Neural progenitor cell (in vitro differentiated cells): ENCODE data around the gene PUM2. TPM values are rescaled to one million over a fixed set of nuclear protein-coding genes. Genes with fewer than 3 reads are reported as not detected.

Source experiments
- DNase-seq: peaks from one replicate; pipeline ENCODE4 v3.0.0-alpha.2; 2016; ENCODE audit warnings: low spot score
- H2AFZ ChIP-seq: fragments of 200-600 bp; sonication (generic); replicated peaks from 2 replicates; pipeline ENCODE4 v1.6.1; 2016; ENCODE audit warnings: antibody characterized with exemption
- H3F3A ChIP-seq: fragments of 200-600 bp; sonication (generic); 2 replicates; pipeline ENCODE4 v1.6.1; 2016; ENCODE audit warnings: antibody characterized with exemption, low read depth
- H3K27ac ChIP-seq: fragments of 200-600 bp; sonication (generic); 2 replicates; pipeline ENCODE4 v1.5.1; 2016; ENCODE audit warnings: mild to moderate bottlenecking
- H3K27me3 ChIP-seq: fragments of 200-600 bp; sonication (generic); 2 replicates; pipeline ENCODE4 v1.6.1; 2016; ENCODE audit warnings: mild to moderate bottlenecking, moderate library complexity
- H3K36me3 ChIP-seq: fragments of 200-600 bp; sonication (generic); 2 replicates; pipeline ENCODE4 v1.5.1; 2016
- H3K4me1 ChIP-seq: fragments of 200-600 bp; sonication (generic); 2 replicates; pipeline ENCODE4 v1.6.1; 2016; ENCODE audit warnings: mixed run types
- H3K4me2 ChIP-seq: fragments of 200-600 bp; sonication (generic); 2 replicates; pipeline ENCODE4 v1.6.1; 2016
- H3K4me3 ChIP-seq: fragments of 200-600 bp; sonication (generic); 2 replicates; pipeline ENCODE4 v1.5.1; 2016
- H3K79me2 ChIP-seq: fragments of 200-600 bp; sonication (generic); 2 replicates; pipeline ENCODE4 v1.6.1; 2016; ENCODE audit warnings: low read depth
- H3K9ac ChIP-seq: fragments of 200-600 bp; sonication (generic); 2 replicates; pipeline ENCODE4 v1.6.1; 2016
- H3K9me3 ChIP-seq: fragments of 200-600 bp; sonication (generic); 2 replicates; pipeline ENCODE4 v1.5.1; 2016; ENCODE audit warnings: low read depth
- H4K20me1 ChIP-seq: fragments of 200-600 bp; sonication (generic); 2 replicates; pipeline ENCODE4 v1.6.1; 2016; ENCODE audit warnings: low read depth
- H3K27ac Mint-ChIP-seq: 3 replicates; pipeline ENCODE4 v1.8.0; 2021; ENCODE audit warnings: mixed read lengths
- H3K27me3 Mint-ChIP-seq: 2 replicates; pipeline ENCODE4 v1.8.0; 2022; ENCODE audit warnings: low read depth, mild to moderate bottlenecking, inconsistent platforms, moderate library complexity, mixed read lengths; ENCODE audit not compliant: insufficient read depth
- H3K36me3 Mint-ChIP-seq: 3 replicates; pipeline ENCODE4 v1.8.0; 2021; ENCODE audit warnings: mixed read lengths
- H3K4me1 Mint-ChIP-seq: 3 replicates; pipeline ENCODE4 v1.8.0; 2021; ENCODE audit warnings: mixed read lengths
- H3K4me3 Mint-ChIP-seq: 3 replicates; pipeline ENCODE4 v1.8.0; 2021; ENCODE audit warnings: mild to moderate bottlenecking, moderate library complexity, mixed read lengths
- H3K9me3 Mint-ChIP-seq: 3 replicates; pipeline ENCODE4 v1.8.0; 2020; ENCODE audit warnings: mixed read lengths
- CTCF ChIP-seq: fragments of 200-600 bp; sonication (generic); IDR thresholded peaks from 2 replicates; pipeline ENCODE4 v1.5.1; 2017; ENCODE audit warnings: antibody characterized with exemption, mild to moderate bottlenecking
- EZH2 ChIP-seq: fragments of 200-600 bp; sonication (generic); IDR thresholded peaks from 2 replicates; pipeline ENCODE4 v1.6.1; 2017; ENCODE audit warnings: antibody characterized with exemption, mild to moderate bottlenecking, moderate library complexity
- EZH2phosphoT487 ChIP-seq: fragments of 200-600 bp; sonication (generic); IDR thresholded peaks from 2 replicates; pipeline ENCODE4 v1.6.1; 2017; ENCODE audit warnings: antibody characterized with exemption
- total RNA-seq: library from RNA; depleted of rRNA; stranded (reverse); fragments of >200 nt; gene quantifications from 2 replicates; pipeline ENCODE4 v1.2.3, GENCODE V29; 2015; ENCODE audit warnings: low replicate concordance

Gene PUM2
- total RNA-seq, 1 donor from 2014 or later: 88.4 TPM

DNA sequence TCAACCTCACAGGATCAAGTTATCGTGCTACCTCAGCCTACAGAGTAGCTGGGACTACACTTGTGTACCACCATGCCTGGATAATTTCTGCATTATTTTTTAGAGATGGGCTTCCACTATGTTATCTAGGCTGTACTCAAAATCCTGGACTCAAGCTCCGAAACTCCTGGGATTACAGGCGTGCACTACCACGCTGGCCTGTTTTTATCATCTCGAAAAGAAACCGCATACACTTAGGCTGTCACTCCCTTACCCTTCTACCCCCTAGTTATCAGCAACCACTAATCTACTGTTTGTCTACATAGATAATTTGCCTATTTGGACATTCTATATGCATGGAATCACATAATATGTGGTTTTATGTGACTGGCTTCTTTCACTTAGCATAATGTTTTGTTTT is 8.5 kb upstream of the PUM2 start:
- Histone ChIP-seq H3K4me2 (no peak overlapping the region), H3K4me3 (no peak overlapping the region), H3K27ac (no peak overlapping the region), H3K9ac (no peak overlapping the region), H4K20me1 (no peaks in the 10 kb centered on the region), H3K79me2 (no peaks in the 10 kb centered on the region), H3K4me1 (no peaks in the 10 kb centered on the region), H3K9me3 (no peaks in the 10 kb centered on the region), H3K36me3 (no peaks in the 10 kb centered on the region), H3K27me3 (no peaks in the 10 kb centered on the region), H3F3A (no peaks in the 10 kb centered on the region), H2AFZ (no peak overlapping the region)
- peaks cover 6% of the 10 kb centered on the region for H3K4me1 Mint-ChIP-seq
- no peak overlapping the region for H3K4me3 Mint-ChIP-seq
- H3K27me3 Mint-ChIP-seq: peaks cover 5% of the 10 kb centered on the region
- TF ChIP-seq EZH2phosphoT487 (no peak), EZH2 (no peak)
- H3K36me3 Mint-ChIP-seq: no peaks in the 10 kb centered on the region
- peaks cover 2% of the 10 kb centered on the region for H3K9me3 Mint-ChIP-seq
- no peak overlapping the region for H3K27ac Mint-ChIP-seq
- DNase-seq: no peak

- peaks cover 2% of the 10 kb centered on the region for H3K9me3 Mint-ChIP-seq
- no peak overlapping the region for H3K4me3 Mint-ChIP-seq
- Histone ChIP-seq H3K9me3 (no peaks in the 10 kb centered on the region), H3K4me2 (no peak overlapping the region), H3K9ac (no peak overlapping the region), H3K4me1 (peaks cover 9% of the 10 kb centered on the region), H4K20me1 (no peaks in the 10 kb centered on the region), H2AFZ (peak overlapping the region; percentile 7), H3K4me3 (no peak overlapping the region), H3K27ac (no peak overlapping the region), H3K79me2 (no peaks in the 10 kb centered on the region), H3K27me3 (no peaks in the 10 kb centered on the region), H3F3A (peaks cover 6% of the 10 kb centered on the region), H3K36me3 (no peaks in the 10 kb centered on the region)
- H3K27me3 Mint-ChIP-seq: peaks cover 5% of the 10 kb centered on the region
- DNase-seq: no peak
- TF ChIP-seq EZH2phosphoT487 (no peak), EZH2 (no peak), CTCF (no peak)
- peaks cover 6% of the 10 kb centered on the region for H3K4me1 Mint-ChIP-seq
- no peak overlapping the region for H3K27ac Mint-ChIP-seq
- H3K36me3 Mint-ChIP-seq: no peaks in the 10 kb centered on the region
These were observed 7.2 kb upstream of the PUM2 start for GRCh38 chr2:20357638-20358389.

- Histone ChIP-seq H3K27me3 (no peaks in the 10 kb centered on the region), H3K79me2 (no peaks in the 10 kb centered on the region), H3K9ac (no peak overlapping the region), H3F3A (peaks cover 23% of the 10 kb centered on the region), H3K4me2 (no peak overlapping the region), H4K20me1 (no peaks in the 10 kb centered on the region), H3K9me3 (no peaks in the 10 kb centered on the region), H3K36me3 (no peaks in the 10 kb centered on the region), H3K27ac (no peak overlapping the region), H3K4me1 (peaks cover 27% of the 10 kb centered on the region), H2AFZ (no peak overlapping the region), H3K4me3 (no peak overlapping the region)
- no peaks in the 10 kb centered on the region for H3K4me1 Mint-ChIP-seq
- peaks cover 2% of the 10 kb centered on the region for H3K27me3 Mint-ChIP-seq
- no peaks in the 10 kb centered on the region for H3K36me3 Mint-ChIP-seq
- no peak overlapping the region for H3K4me3 Mint-ChIP-seq
- TF ChIP-seq EZH2 (no peak), CTCF (no peak), EZH2phosphoT487 (no peak)
- H3K27ac Mint-ChIP-seq: no peak overlapping the region
- peaks cover 2% of the 10 kb centered on the region for H3K9me3 Mint-ChIP-seq
- DNase-seq: no peak
These were observed 5.4 kb upstream of the PUM2 start for GRCh38 chr2:20356042-20356441.

DNA sequence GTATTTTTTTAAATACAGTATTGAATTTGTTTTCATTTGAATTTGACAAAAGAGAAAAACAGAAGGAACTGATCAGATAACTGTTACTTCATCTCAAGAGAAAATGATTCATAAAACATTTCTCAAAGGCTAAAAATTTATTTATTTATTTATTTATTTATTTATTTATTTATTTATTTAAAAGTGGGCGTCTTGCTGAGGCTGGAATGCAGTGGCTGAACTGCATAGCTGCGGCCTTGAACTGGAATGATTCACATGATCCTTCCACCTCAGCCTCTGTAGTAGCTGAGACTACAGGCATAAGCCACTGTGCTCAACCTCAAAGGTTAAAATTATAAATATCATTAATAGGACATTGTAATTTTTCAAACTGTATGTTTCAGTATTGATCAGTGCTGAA is 4.5 kb upstream of the PUM2 start:
- H3K27me3 Mint-ChIP-seq: peaks cover 3% of the 10 kb centered on the region
- Histone ChIP-seq H3K79me2 (peaks cover 3% of the 10 kb centered on the region), H3K27ac (no peak overlapping the region), H3K4me3 (no peak overlapping the region), H3K4me1 (peaks cover 27% of the 10 kb centered on the region), H3K27me3 (no peaks in the 10 kb centered on the region), H2AFZ (no peak overlapping the region), H3K4me2 (no peak overlapping the region), H4K20me1 (no peaks in the 10 kb centered on the region), H3F3A (peaks cover 29% of the 10 kb centered on the region), H3K9ac (no peak overlapping the region), H3K36me3 (no peaks in the 10 kb centered on the region), H3K9me3 (no peaks in the 10 kb centered on the region)
- no peak for DNase-seq
- H3K4me1 Mint-ChIP-seq: no peaks in the 10 kb centered on the region
- TF ChIP-seq CTCF: no peak
- no peak for TF ChIP-seq EZH2
- TF ChIP-seq EZH2phosphoT487: no peak
- H3K27ac Mint-ChIP-seq: no peak overlapping the region
- H3K36me3 Mint-ChIP-seq: no peaks in the 10 kb centered on the region
- H3K9me3 Mint-ChIP-seq: peaks cover 2% of the 10 kb centered on the region
- no peak overlapping the region for H3K4me3 Mint-ChIP-seq
